Esophagus muscularis mucosa (tissue), 3 donors: Measurements from ENCODE around the gene SLC38A9.

Source experiments
- CTCF ChIP-seq, 3 experiments: fragments of 200-600 bp in 2 of 3; fragments of 450-650 bp in 1 of 3; sonication (generic) in 2 of 3; IDR thresholded peaks; one replicate each; pipeline ENCODE4 v1.5.1; 2017 to 2019; ENCODE audit warnings: antibody characterized with exemption in 3 of 3, mild to moderate bottlenecking in 2 of 3, moderate library complexity in 1 of 3
- EP300 ChIP-seq: sonication (generic); formaldehyde crosslinking; IDR thresholded peaks from one replicate; pipeline ENCODE4 v1.6.1; 2017; ENCODE audit warnings: antibody characterized with exemption

- TF ChIP-seq CTCF (IDR thresholded peaks at IDR 0.05) (no peak), EP300 (no peak)
These were observed 30.7 kb upstream of the SLC38A9 start for GRCh38 chr5:55742778-55743177.
